Progenitor cell of endocrine pancreas (in vitro differentiated cells): ENCODE data around the gene MICU2. TPM values are rescaled to one million over a fixed set of nuclear protein-coding genes. Genes with fewer than 3 reads are reported as not detected.

Source experiments
- DNase-seq: peaks from one replicate; pipeline ENCODE4 v3.0.0; 2021; ENCODE audit warnings: low spot score; ENCODE audit not compliant: unreplicated experiment
- H3K27ac Mint-ChIP-seq: 2 replicates; pipeline ENCODE4 v1.8.0; 2021; ENCODE audit warnings: mild to moderate bottlenecking, moderate library complexity, mixed read lengths
- H3K27me3 Mint-ChIP-seq: 2 replicates; pipeline ENCODE4 v1.8.0; 2021; ENCODE audit warnings: mixed read lengths
- H3K36me3 Mint-ChIP-seq: 2 replicates; pipeline ENCODE4 v1.8.0; 2022; ENCODE audit warnings: mixed read lengths; ENCODE audit not compliant: insufficient read depth
- H3K4me1 Mint-ChIP-seq: 2 replicates; pipeline ENCODE4 v1.8.0; 2021; ENCODE audit warnings: low read depth, mixed read lengths
- H3K4me3 Mint-ChIP-seq: 2 replicates; pipeline ENCODE4 v1.8.0; 2021; ENCODE audit warnings: low read depth, mild to moderate bottlenecking, moderate library complexity, mixed read lengths
- H3K9me3 Mint-ChIP-seq: 2 replicates; pipeline ENCODE4 v1.8.0; 2021; ENCODE audit warnings: low read depth, mixed read lengths
- total RNA-seq: library from RNA; stranded (reverse); gene quantifications from 2 replicates; pipeline ENCODE4 v1.2.1, GENCODE V29; 2021
- TF ChIP-seq, protein P1 (sequence below): fragments of 200-600 bp; sonication (generic); IDR thresholded peaks from one replicate; pipeline ENCODE4 v1.5.0; 2021; ENCODE audit warnings: antibody characterized with exemption, mild to moderate bottlenecking; ENCODE audit not compliant: unreplicated experiment

The MICU2 gene
- total RNA-seq, 1 donor from 2014 or later: 45.3 TPM

GRCh38 chr13:21616880-21617279 is 12.9 kb upstream of the MICU2 start:
- DNase-seq: no peak
- Mint-ChIP-seq H3K4me3 (no peak overlapping the region), H3K27me3 (peaks cover 12% of the 10 kb centered on the region), H3K9me3 (no peaks in the 10 kb centered on the region), H3K36me3 (no peaks in the 10 kb centered on the region), H3K27ac (no peak overlapping the region), H3K4me1 (peaks cover 7% of the 10 kb centered on the region)
- TF ChIP-seq, protein P1, sequence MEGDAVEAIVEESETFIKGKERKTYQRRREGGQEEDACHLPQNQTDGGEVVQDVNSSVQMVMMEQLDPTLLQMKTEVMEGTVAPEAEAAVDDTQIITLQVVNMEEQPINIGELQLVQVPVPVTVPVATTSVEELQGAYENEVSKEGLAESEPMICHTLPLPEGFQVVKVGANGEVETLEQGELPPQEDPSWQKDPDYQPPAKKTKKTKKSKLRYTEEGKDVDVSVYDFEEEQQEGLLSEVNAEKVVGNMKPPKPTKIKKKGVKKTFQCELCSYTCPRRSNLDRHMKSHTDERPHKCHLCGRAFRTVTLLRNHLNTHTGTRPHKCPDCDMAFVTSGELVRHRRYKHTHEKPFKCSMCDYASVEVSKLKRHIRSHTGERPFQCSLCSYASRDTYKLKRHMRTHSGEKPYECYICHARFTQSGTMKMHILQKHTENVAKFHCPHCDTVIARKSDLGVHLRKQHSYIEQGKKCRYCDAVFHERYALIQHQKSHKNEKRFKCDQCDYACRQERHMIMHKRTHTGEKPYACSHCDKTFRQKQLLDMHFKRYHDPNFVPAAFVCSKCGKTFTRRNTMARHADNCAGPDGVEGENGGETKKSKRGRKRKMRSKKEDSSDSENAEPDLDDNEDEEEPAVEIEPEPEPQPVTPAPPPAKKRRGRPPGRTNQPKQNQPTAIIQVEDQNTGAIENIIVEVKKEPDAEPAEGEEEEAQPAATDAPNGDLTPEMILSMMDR: no peak

GRCh38 chr13:21616205-21616866 is 12.4 kb upstream of the MICU2 start:
- Mint-ChIP-seq H3K4me3 (no peak overlapping the region), H3K9me3 (no peaks in the 10 kb centered on the region), H3K27me3 (peaks cover 9% of the 10 kb centered on the region), H3K36me3 (no peaks in the 10 kb centered on the region), H3K27ac (no peak overlapping the region), H3K4me1 (peaks cover 7% of the 10 kb centered on the region)
- DNase-seq: no peak
- TF ChIP-seq, protein P1: no peak

GRCh38 chr13:21615427-21615826 is 11.5 kb upstream of the MICU2 start:
- no peak overlapping the region for H3K4me3 Mint-ChIP-seq
- no peaks in the 10 kb centered on the region for H3K36me3 Mint-ChIP-seq
- TF ChIP-seq, protein P1: no peak
- peaks cover 7% of the 10 kb centered on the region for H3K4me1 Mint-ChIP-seq
- H3K9me3 Mint-ChIP-seq: no peaks in the 10 kb centered on the region
- H3K27me3 Mint-ChIP-seq: peaks cover 2% of the 10 kb centered on the region
- no peak for DNase-seq
- no peak overlapping the region for H3K27ac Mint-ChIP-seq

- Mint-ChIP-seq H3K4me1 (peaks cover 7% of the 10 kb centered on the region), H3K27me3 (peaks cover 6% of the 10 kb centered on the region), H3K36me3 (no peaks in the 10 kb centered on the region), H3K9me3 (no peaks in the 10 kb centered on the region), H3K27ac (no peak overlapping the region), H3K4me3 (no peak overlapping the region)
- TF ChIP-seq, protein P1: no peak
- no peak for DNase-seq
These were observed 9.8 kb upstream of the MICU2 start for GRCh38 chr13:21613791-21614190.

DNA sequence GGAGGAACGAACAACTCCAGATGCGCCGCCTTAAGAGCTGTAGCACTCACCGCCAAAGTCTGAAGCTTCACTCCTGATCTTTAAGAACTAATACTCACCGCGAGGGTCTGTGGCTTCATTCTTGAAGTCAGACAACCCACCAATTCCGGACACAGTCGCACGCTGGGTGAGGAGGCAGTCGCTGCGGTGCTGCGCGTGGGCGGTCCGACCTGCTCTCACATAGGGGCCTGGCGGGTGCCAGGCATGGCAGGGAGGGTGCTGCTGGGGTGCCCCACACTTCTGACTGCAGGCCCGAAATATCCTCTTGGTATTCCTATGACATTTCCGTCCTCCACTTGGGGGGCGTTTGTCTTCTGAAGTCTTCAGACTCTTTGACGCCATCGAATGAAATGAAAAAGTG is 7.4 kb upstream of the MICU2 start:
- TF ChIP-seq, protein P1: no peak
- H3K27me3 Mint-ChIP-seq: peaks cover 20% of the 10 kb centered on the region
- no peaks in the 10 kb centered on the region for H3K36me3 Mint-ChIP-seq

More for the DNA sequence above, 7.4 kb upstream of the MICU2 start:
- Mint-ChIP-seq H3K27ac (no peak overlapping the region), H3K4me3 (no peak overlapping the region), H3K4me1 (peaks cover under 1% of the 10 kb centered on the region), H3K9me3 (no peaks in the 10 kb centered on the region)
- no peak for DNase-seq
